ENCODE measurements around the gene SPOP.
A peak's percentile ranks its signal among the peaks of the same experiment; 100 is the strongest.
"Not testable (repeated sequence)": the region's sequence is repeated elsewhere in the genome, so short reads cannot be mapped to it uniquely, and the experiment has no call there.

Gene SPOP

DNA sequence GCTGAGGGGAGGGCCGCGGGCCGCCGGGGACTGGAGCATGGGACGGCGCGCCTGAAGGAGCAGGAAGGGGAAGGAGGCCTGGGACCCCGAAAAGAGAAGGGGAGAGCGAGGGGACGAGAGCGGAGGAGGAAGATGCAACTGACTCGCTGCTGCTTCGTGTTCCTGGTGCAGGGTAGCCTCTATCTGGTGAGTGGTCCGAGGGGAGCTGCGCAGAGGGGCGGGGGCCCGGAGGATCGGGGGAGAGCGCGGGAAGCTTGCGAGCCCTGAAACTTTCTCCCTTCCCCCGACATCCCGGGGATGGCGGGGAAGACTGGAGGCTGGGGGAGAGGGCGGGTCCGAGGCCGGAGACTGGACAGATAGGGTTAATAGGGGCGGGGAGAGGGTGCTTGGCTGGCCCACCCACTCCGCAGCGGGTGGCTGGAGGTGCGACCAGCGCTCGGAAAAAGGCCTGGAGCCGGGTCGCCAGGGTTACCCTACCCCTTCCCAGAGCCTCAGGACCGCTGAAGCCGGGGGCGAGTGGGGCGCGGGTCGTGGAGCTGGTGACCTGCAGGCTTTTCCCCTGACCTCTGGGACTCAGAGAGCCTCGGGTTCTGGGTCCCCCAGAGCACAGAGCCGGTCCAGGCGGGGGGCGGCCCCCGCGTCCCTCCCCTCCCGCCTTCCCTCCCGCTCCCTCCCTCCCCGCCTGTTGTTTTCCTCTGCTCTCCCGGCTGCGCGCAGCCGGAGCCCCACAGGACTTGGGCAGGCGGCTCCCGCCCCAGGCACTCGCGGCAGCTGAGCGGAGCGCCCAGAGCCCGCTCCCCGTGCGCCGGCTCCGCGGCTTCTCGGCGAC is 101.6 kb downstream of the SPOP start:
- no peak for TF ChIP-seq JUND (IDR thresholded peaks at IDR 0.05; ENCODE audit: low read depth)
- DNase-seq (ENCODE audit: low read depth in 1 of 2, low spot score in 1 of 2): peak; percentile 54 to 77
- in situ Hi-C loops (cut with HindIII; ENCODE audit: low pct_unique_long_range_greater_than_20kb, low sequenced_read_pairs): no loop called here

DNA sequence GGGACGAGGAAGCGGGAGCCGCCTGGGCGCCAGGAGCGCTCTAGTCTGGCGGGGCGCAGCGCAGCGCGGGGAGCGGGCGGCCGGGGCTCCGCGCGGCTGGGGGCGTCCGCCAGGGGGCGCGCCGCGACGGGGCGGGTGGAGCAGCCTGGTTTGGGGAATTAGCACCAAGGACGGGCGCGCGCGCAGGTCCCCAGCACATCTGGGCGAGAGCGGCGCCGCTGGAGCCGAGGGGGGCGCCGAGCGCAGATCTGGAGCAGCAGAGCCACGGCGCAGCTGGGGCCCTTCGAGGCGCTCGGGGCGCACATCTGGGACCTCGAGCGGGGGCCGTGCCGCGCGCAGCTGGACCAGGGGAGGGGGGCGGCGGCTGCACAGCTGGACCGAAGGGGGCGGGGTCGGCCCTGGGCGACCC is 102.2 kb downstream of the SPOP start, which contains the start of gene NXPH3:
TSS of gene NXPH3 (plus strand) at position 193 of the 409 bp plus-strand sequence. CDS start 349 bp downstream, outside the sequence.
- TF ChIP-seq JUND (IDR thresholded peaks at IDR 0.05; ENCODE audit: low read depth): no peak
- in situ Hi-C loops (cut with HindIII; ENCODE audit: low pct_unique_long_range_greater_than_20kb, low sequenced_read_pairs): no loop called here
- peak; percentile 85 to 89 for DNase-seq (ENCODE audit: low read depth in 1 of 2, low spot score in 1 of 2)

DNA sequence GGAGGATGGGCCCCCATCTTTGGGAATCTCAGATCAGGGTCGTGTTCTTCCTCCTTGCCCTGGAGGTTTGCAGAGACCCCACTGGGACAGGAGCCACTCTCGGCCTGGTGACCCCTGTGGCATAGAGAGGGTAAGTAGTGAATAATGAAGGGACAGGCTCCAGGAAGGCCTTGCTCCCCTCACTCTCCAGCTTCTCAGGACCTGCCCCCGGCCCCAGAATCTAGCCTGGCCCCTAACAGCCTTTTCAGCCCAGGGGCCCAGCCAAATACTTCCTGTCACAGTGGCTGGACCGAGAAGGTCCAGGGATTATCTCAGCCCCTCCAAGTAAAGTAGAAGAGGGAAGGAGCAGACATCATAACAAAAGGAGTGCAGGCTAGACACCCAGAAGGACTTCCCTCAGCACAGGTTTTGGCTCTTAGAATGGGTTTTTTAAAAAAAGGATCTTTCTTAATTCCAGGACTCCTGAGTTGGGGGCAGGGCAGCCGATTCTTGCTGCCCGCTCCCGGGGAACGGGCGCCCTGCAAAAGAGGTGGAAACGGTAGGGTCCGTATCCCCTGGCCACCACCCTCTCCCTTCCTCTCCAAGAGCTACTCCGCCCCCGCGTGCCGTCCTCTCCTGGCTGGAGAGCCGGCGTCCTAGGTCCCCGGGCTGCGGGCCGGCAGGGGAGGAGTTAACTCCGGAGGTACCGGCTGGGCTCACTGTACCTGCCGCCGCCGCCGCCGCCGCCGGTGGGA is 102.8 kb downstream of the SPOP start:
- no peak for DNase-seq (ENCODE audit: low read depth in 1 of 2, low spot score in 1 of 2)
- TF ChIP-seq JUND (IDR thresholded peaks at IDR 0.05; ENCODE audit: low read depth): no peak
- in situ Hi-C loops (cut with HindIII; ENCODE audit: low pct_unique_long_range_greater_than_20kb, low sequenced_read_pairs): no loop called here

DNA sequence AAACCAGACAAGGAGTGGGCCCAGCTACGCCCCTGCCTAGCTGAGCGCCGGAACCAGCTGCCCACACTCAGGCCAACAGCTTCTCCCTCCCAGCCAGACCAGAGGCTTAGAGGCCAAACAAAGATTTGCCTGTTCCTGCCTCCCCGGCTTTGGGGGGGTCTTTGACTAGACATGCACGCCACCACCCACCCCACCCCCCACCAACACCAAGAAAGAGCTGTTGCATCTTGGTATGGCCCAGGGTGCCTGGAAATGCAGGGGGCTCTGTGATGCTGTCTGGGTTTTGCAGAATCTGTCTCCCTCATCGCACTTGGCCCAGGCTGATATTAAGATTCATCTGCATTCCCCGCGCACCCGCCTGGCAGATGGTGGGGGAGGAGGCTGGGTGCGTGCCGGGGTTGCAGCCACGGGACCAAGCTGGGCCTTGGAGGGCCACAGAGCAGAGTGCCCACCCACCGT is 103.5 kb downstream of the SPOP start:
- TF ChIP-seq JUND (IDR thresholded peaks at IDR 0.05; ENCODE audit: low read depth): no peak
- in situ Hi-C loops (cut with HindIII; ENCODE audit: low pct_unique_long_range_greater_than_20kb, low sequenced_read_pairs): no loop called here
- DNase-seq (ENCODE audit: low read depth in 1 of 2, low spot score in 1 of 2): no peak

DNA sequence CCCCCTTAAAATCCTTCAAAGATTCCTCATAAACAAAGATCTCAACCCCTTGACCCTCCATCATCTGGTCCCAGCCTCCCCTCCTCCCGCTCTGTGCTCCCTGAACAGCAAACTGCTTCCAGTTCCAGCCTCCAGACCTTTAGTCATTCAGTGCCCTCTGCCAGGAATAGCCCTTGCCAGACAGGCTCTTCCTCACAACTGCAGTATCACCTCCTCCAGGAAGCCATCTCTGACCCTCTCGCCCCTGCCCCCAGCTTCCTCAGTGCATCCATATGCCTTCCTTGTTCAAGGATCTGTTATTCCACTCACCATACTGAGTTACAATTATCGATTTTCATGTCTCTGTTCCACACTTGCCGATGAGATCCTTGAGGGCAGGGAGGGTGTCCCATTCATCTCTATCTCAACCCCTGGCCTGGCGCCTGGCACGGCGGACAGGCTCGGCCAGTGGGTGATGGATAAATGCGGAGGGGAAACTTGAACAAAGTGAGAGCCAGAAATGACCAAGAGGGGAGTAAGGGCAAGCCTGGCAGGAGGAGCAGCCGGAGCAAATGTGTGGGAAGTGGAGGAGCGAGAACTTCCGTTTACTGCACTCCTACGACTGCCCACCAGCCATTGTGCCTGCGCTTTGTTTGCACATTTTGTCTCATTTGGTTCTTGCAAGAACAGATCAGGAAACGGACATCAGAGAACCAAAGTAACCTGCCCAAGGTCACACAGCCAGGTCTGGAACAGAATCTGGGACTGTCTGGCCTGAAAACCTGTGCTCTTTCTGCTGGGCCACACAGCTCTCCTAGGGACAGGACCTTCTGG is 104.2 kb downstream of the SPOP start:
- in situ Hi-C loops (cut with HindIII; ENCODE audit: low pct_unique_long_range_greater_than_20kb, low sequenced_read_pairs): no loop called here
- no peak for TF ChIP-seq JUND (IDR thresholded peaks at IDR 0.05; ENCODE audit: low read depth)
- DNase-seq (ENCODE audit: low read depth in 1 of 2, low spot score in 1 of 2): no peak

DNA sequence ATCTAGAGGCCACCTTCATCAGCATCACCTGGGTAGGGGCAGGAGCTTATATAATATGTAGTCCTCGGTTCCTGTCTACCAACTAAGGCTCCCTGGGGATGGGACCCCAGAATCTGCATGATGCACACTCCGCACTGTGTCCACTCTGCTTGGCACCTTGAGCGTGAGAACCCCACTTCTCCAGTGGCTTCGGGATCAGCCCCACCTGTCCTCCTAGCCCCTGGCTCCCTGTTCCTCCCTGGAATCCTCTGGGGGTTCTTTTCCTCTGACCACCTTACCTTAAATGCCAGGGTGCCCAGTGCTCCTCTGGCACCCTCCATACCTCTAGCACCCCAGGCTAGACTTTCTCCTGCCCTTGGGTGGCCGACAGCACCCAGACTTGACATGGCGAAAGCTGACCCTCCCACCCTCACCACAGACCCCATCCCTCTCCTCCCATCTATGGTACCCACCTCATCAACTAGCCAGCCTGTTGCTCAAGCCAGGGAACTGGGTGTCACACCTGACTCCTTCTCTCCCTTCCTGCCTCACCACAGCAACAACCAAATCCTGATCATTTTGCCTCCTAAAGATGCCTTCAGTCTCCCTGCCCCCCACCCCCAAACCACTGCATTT is 105.0 kb downstream of the SPOP start:
- no peak for TF ChIP-seq JUND (IDR thresholded peaks at IDR 0.05; ENCODE audit: low read depth)
- in situ Hi-C loops (cut with HindIII; ENCODE audit: low pct_unique_long_range_greater_than_20kb, low sequenced_read_pairs): no loop called here
- DNase-seq (ENCODE audit: low read depth in 1 of 2, low spot score in 1 of 2): no peak

DNA sequence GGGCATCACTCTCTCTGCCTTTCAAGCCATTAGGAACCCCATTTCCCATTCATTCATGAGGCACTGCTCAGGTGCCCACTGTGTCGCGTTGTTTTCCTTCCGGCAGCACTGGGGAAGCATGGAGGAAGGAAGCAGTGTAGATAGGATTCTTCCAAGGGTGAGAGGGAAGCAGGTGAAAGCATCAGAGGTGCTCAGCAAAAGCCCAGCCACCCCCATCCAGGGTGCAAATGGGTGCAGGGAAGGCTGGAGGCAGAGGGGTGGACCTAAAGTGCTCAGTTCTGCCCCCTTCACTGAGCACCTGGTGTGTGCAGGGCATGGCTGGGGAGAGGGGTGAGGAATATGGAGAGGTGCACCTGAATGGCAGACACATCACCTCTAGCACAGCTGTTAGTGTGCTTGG is 105.7 kb downstream of the SPOP start:
- in situ Hi-C loops (cut with HindIII; ENCODE audit: low pct_unique_long_range_greater_than_20kb, low sequenced_read_pairs): no loop called here
- DNase-seq (ENCODE audit: low read depth in 1 of 2, low spot score in 1 of 2): no peak
- TF ChIP-seq JUND (IDR thresholded peaks at IDR 0.05; ENCODE audit: low read depth): no peak

DNA sequence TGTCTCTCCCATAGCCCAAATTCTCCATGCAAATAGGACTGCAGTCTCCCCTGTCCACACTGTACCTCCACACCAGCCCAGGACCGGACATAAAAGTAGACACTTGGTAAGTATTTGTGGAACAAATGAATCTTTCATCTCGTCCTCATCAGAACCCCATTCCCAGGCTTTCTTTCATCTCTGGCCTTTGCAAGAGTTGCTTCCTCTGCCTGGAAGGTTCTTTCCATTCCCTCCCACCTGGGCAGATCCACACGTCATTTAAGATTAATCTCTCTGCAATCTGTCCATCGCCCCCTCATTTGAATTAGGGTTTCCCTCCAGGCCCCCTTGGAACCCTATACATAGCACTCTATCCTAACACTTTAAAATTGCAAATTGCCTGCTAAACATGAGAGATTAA is 106.1 kb downstream of the SPOP start:
- no peak for DNase-seq (ENCODE audit: low read depth in 1 of 2, low spot score in 1 of 2)
- in situ Hi-C loops (cut with HindIII; ENCODE audit: low pct_unique_long_range_greater_than_20kb, low sequenced_read_pairs): no loop called here
- TF ChIP-seq JUND (IDR thresholded peaks at IDR 0.05; ENCODE audit: low read depth): no peak

DNA sequence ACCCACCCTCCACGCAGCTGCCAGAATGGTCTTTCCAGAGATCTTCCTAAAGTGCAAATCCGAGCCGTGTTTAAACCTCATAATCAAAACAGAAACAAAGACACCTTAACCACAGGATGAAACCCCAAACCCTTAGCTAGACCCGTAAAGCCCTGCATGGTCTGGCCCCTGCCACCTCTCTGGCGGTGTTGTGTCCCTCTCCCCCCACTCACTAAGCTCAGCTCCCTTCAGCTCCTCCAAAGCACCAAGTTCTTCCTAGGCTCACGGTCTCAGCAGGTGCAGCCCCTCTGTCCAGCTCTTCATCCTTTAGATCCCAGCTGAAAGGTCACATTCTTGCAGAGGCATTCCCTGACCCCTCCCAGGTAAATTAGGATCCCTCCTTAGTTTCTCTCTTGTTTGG is 106.6 kb downstream of the SPOP start:
- DNase-seq (ENCODE audit: low read depth in 1 of 2, low spot score in 1 of 2): no peak
- in situ Hi-C loops (cut with HindIII; ENCODE audit: low pct_unique_long_range_greater_than_20kb, low sequenced_read_pairs): no loop called here
- no peak for TF ChIP-seq JUND (IDR thresholded peaks at IDR 0.05; ENCODE audit: low read depth)

DNA sequence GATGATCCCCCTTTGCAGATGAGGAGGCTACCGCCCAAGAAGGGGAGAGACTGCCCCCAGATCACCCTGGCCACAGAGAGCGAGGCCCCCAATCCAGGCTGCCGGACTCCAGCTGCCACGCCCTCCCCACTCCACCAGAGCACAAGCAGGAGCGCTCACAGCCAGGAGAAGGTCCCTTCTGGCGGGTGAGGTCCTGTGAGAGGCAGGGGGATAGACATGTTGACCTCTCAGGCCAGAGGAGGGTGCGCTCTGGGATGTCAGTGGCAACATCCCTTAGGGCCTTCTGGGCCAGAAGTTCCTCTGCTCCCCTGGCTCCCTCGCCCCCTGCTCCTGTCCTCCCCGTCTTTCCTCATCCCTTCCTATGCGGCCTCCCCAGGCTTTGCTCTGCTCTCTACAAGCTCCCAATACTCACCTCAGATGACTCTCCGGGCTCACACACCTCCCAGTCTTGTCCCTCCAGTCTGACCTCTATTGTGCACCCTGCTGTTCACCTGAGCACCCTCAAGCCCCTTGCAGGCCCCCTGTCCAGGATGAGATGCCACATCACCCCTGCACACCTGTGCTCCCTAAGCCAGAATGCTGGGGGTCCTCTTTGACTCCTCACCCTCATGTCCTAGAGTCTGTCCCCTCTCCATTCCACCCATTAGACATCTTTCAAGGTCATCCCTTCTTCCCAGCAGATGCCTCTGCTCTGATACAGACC is 107.2 kb downstream of the SPOP start:
- no peak for DNase-seq (ENCODE audit: low read depth in 1 of 2, low spot score in 1 of 2)
- in situ Hi-C loops (cut with HindIII; ENCODE audit: low pct_unique_long_range_greater_than_20kb, low sequenced_read_pairs): no loop called here
- no peak for TF ChIP-seq JUND (IDR thresholded peaks at IDR 0.05; ENCODE audit: low read depth)

DNA sequence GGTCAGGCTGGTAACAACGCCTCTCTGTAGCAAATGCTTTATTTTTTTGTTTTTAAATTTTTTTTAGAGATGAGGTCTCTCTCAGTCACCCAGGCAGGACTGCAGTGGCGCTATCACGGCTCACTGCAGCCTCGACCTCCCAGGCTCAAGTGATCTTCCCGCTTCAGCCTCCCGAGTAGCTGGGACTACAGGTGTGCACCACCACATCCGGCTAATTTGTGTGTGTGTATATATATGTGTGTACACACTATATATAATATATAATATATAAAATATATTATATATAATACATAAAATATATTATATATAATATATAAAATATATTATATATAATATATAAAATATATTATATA is 109.2 kb downstream of the SPOP start:
- in situ Hi-C loops (cut with HindIII; ENCODE audit: low pct_unique_long_range_greater_than_20kb, low sequenced_read_pairs); DNase-seq (ENCODE audit: low read depth in 1 of 2, low spot score in 1 of 2): not testable (repeated sequence)

Data from T47D (cell line).